Spleen (tissue), 7 donors: ENCODE results near the gene AIMP1.

Experiments used
- CTCF ChIP-seq, 11 experiments: fragments of 200-600 bp in 7 of 11; fragments of 450-650 bp in 4 of 11; sonication (generic) in 4 of 11; IDR thresholded peaks in 8 of 11; conservative IDR thresholded peaks in 3 of 11; 1 replicate in 7 of 11; 2 replicates in 4 of 11; pipeline versions ENCODE4 v1.4.0 to v1.8.0; 2016 to 2021; ENCODE audit warnings: antibody characterized with exemption in 11 of 11, inconsistent platforms in 4 of 11, mild to moderate bottlenecking in 1 of 11
- POLR2A ChIP-seq, 3 donors: fragments of 450-650 bp; IDR thresholded peaks; one replicate each; pipeline ENCODE4 v1.5.1; 2017; ENCODE audit warnings: antibody characterized with exemption in 3 of 3, mild to moderate bottlenecking in 1 of 3
- donor health status: DM: no; HTN: no; CAD: no; lungs with moderate emphysema.
- donor health status: DM: no; HTN: no; CAD: no.
- donor health status: DM: no; HTN: no; CAD: no.

- TF ChIP-seq CTCF (IDR thresholded peaks at IDR 0.05 in 8 of 11, conservative IDR thresholded peaks at IDR 0.05 in 3 of 11) (no peak), POLR2A (IDR thresholded peaks at IDR 0.05) (no peak)
Measured at GRCh38 chr4:106367072-106367471, 50.7 kb downstream of the AIMP1 start.
